C4-2B (cell line): ENCODE results near the gene ELMO3.

Experiments used
- ZFX ChIP-seq: fragments of 450-650 bp; IDR thresholded peaks from 2 replicates; pipeline ENCODE4 v1.6.1; 2017
- TF ChIP-seq, protein P1 (sequence below): fragments of 450-650 bp; conservative IDR thresholded peaks from 2 replicates; pipeline ENCODE4 v1.5.1; 2017; ENCODE audit warnings: mild to moderate bottlenecking

- TF ChIP-seq, protein P1, sequence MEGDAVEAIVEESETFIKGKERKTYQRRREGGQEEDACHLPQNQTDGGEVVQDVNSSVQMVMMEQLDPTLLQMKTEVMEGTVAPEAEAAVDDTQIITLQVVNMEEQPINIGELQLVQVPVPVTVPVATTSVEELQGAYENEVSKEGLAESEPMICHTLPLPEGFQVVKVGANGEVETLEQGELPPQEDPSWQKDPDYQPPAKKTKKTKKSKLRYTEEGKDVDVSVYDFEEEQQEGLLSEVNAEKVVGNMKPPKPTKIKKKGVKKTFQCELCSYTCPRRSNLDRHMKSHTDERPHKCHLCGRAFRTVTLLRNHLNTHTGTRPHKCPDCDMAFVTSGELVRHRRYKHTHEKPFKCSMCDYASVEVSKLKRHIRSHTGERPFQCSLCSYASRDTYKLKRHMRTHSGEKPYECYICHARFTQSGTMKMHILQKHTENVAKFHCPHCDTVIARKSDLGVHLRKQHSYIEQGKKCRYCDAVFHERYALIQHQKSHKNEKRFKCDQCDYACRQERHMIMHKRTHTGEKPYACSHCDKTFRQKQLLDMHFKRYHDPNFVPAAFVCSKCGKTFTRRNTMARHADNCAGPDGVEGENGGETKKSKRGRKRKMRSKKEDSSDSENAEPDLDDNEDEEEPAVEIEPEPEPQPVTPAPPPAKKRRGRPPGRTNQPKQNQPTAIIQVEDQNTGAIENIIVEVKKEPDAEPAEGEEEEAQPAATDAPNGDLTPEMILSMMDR: no peak
- TF ChIP-seq ZFX: no peak
Measured at GRCh38 chr16:67190041-67190440, 8.9 kb upstream of the ELMO3 start, which contains the start of gene EXOC3L1.
